RPMI7951 (cell line): ENCODE measurements around the gene GNAI2. TPM values are rescaled to one million over a fixed set of nuclear protein-coding genes. Genes with fewer than 3 reads are reported as not detected.
A peak's percentile ranks its signal among the peaks of the same experiment; 100 is the strongest.

Experiments used
- DNase-seq: peaks from one replicate; pipeline ENCODE4 v3.0.0-alpha.2; 2012; ENCODE audit warnings: low read depth
- total RNA-seq: library from RNA; depleted of rRNA; stranded (reverse); fragments of >200 nt; shearing (Covaris generic); gene quantifications from 2 replicates; pipeline ENCODE4 v1.2.3, GENCODE V29; 2014; rRNA removed

GNAI2 gene
- total RNA-seq, 1 experiment from 2014 or later: 305 TPM

DNA sequence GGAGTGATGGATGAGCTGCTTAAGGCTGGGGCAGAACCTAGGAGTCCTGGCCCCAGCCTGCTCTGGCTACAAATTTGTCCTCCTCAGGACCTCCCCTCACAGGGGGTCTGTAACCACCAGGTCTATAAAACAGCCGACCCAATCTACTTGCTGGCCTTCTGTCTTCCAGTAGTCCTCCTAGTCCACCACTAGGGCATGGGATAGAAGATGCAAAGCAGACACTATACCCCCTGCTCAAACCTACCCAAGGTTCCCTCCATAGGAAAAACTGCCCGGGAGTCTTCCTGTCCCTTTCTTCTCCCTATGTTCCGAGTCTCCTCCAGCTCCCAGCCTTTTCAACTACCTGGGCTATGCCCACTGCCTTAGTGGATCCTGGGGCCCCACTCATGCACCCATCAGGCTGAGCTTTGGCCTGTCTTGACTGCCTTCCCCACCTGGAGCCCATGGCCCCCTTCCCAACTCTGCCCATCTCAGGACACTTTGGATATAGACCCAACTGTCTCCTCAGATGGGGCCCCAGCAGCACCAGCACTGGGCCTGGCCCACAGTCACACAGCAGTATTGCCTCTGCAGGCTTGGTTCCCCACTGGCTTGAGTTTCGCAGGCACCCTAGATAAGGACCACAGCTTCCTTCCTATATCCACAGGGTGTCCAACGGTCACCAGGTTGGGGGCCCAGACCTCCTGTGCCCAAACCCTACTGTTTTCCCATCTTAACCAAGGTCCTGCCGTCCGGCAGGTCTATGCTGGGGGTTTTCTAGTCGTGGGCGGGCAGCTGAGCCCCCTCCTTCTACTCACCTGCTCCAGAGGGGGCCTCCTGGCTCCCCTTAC is 62.1 kb downstream of the GNAI2 start:
- DNase-seq: no peak

DNA sequence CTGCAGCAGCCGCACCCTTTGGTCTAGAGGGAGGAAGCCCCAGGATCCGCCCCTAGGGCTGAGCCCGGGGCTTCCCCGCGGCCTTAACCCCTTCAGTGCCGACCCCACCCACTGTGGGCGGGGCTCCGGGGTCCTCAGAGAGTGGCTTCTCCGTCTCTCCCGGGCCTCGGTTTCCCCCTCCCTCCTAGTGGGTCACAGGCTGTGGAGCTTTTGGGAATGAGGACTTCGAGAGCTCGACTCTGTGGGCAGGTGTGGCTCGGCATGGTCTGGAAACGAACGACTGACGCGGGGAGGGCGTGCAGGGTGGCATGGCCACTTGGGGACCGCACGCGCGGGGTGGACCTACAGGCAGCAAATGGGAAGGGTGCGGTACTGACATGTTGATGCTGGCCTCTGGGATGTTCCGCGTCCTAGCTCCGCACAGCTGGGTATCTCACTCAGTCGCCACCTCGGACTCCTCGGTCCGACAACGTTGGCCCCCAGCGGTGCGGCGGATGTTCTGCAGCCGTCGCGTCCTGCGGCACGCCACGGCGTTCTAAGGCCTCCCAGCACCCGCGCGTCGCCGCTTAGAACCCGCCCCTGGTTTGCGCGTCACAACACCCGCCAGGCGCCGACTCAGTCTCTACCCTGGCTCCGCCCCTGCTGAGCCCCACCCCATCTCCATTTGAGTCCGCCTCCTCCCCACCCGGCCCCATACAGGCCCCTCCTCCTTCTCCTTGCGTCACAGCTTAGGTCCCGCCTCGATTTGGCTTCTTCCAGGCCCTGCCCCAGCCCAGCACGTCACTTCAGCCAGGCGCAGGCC is 63.0 kb downstream of the GNAI2 start, which contains the start of the genes HYAL3 and NAA80:
Gene HYAL3, minus strand, starts transcription at position 570 of the 802 bp plus-strand sequence. CDS start 3,803 bp downstream, outside the sequence.
Gene NAA80, minus strand, starts transcription at position 570 of the 802 bp plus-strand sequence. CDS start 1,942 bp downstream, outside the sequence.
- DNase-seq: peak; percentile 99

DNA sequence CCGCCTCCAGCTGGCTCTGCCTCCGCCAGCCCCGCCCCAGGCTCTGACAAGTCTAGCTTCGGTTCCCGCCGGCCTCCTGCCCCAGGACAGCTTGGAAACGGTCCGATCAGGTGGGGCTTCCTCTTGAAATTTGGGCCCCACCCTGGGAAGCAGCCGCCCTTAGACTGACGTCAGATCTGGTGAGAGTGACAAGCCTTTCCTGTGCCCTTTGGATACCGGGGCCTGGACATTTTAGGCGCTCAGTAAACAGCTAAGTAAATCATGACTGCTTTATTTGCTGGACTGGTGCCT is 63.6 kb downstream of the GNAI2 start:
- DNase-seq: no peak

DNA sequence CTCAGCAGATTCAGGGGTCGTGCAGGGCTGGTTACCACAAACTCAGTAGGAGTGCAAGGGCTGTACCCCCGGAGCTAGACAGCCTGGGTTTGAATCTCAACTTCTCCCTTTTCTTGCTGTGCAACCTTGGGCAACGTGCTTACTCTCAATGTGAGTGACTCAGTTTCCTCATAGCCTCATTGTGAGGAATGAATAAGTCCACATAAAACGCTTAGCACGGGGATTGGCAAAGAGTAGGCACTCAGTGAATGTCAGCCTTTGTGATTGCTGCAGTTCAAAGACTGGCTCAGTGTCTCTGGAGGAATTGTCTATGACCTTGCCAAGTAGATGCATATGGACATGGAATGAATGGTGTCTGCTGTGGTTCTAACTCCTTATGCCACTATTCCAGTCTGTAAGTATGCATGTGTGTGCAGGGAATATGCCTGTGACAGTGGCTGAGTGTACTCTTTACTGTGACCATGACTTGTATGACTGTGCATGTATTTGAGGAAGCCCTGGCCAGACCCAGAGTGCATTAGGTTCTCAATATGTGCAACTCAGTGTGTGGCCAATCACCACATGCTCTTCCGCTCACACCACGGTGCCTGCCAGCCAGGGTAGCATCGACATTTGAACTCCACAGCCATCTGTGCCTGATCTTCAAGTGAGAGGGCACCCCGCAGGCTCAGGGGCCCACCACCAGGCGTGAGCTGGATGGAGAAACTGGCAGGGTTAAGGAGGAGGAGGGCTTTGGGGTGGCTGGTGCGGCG is 64.1 kb downstream of the GNAI2 start:
- DNase-seq: peak; percentile 40

DNA sequence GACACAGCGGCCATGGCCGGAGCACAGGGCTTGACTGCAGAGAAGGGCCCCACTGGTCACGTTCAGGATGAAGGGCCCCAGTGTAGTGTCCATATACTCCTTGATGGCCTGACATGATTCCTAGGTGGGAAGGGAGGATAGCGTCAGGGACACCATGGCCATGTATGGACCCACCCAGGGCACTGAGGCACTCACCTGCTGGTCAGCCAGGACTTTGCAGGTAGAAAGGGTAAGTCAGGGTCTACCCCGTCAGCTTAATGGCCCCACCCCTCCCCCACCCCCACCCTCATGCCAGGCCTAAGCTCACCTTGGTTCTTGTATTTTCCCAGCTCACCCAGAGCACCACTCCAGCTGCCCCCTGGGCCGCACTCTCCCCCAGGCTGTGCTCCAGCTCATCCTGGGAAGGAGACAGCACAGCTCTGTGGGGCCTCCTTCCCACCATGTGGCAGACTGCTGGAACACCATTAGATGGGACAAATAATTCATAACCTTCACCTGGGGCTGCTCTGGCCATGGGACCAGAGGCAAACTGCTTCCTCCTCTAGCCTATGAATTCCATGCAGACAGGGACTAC is 64.8 kb downstream of the GNAI2 start:
- DNase-seq: no peak

DNA sequence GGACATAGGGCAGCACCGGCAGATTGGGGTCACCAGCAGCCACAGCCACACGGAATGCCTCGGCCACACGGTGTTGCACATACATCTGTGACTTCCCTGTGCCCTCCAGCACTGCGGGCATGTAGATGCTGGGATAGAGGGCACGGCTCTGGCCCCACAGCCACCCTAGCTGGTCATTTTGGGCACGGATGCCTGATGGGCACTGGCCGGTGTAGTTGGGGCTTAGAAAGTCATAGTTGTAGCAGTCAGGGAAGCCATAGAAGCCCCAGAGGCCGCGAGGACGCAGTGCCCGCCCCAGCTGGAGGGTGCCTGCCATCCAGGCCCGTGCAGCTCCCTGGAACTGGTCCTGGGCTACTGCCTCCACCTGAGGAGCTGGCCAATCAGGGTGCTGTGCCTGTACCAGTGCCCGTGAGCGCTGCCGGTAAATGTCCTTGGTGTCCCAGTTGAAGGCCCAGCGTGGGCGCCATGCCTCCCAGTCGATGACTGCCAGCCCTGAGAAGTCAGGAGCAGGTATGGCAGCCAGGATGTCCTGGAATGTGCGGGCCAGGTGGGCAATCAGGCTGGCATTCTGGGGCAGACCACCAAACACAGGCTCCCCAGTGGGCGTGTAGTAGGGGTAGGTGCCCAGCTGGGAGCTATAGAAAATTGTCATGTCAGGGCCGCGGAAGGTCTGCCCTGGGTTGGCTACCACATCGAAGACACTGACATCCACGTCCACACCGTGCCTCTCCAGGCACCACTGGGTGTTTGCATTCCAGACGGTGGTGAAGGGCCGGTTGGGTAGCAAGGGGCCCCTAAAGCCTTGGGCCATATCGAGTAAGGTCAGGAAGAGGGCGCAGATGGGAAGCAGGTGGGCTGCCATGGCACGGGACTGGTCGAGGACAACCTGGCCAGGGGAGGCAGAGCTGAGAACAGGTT is 66.3 kb downstream of the GNAI2 start:
- DNase-seq: no peak

DNA sequence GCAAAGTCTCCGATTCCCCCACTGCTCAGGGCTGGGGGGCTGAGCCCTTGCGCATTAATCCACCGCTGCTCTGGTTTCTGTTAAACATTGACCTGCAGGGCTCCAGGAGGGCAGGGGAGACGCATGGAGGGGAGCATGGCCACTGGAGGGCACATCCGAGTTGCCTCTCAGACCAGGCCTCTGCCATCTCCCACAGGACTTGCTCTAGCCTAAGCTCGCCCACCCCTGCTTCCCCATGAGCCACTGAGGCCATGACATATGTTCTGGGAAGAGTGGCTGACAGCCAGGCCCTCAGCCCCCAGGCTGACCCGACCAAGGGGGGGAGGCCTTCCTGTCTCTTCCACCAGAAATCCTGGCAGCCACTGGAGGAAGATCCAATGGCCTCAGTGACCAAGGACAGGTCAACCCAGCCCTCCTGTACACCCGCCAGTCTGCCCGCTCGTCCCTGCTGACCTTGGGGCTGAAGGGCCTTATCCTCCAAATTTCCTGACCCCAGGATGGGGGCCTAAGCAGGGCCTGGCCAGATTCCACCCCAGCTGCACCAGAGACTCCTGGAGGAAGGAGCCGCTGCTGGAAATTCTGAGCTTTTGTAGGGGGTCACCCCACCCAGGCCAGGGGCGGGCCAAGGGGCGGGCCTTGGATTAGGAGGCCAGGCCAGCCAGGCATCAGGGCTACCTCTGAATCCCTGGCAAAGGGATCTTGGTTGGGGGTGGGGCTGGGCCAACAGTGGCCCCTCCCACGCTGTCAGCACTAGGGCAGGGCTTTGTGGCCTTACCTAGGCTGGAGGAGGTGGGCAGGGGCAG is 67.2 kb downstream of the GNAI2 start, which contains the start of gene HYAL1:
Gene HYAL1, minus strand, starts transcription at position 562 of the 803 bp plus-strand sequence. CDS start 618 bp downstream, outside the sequence.
- no peak for DNase-seq

DNA sequence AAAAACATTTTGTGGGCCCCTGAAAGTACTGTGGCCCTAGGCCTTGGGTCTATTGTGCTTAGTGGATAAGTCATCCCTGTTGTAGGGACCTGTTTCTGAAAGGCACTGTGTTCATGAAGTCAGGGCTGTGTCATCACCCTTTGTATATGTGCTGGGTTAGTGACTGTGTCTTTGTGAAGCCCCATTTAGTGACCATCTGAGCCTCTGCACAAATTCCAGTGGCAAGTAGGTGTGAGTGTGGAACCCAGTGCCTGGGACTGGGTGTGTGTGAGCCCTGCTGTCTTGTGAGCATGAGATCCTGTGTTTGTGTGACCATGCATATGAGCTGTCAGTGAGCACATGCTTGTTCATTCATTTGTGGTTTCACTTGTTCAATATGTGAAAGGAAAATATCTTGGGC is 68.6 kb downstream of the GNAI2 start:
- DNase-seq: no peak

Other genes starting within 250 kb of the GNAI2 start
- 81.7 and 108 TPM in 2 replicates for gene RBM5, start 147.3 kb upstream of the GNAI2 start, total RNA-seq
- gene SEMA3F, start 80.9 kb upstream of the GNAI2 start, total RNA-seq: 1.5 and 1.9 TPM in 2 replicates
- not detected in 2 replicates for gene GNAT1, start 44.6 kb upstream of the GNAI2 start, total RNA-seq
- not detected in 2 replicates for gene SLC38A3, start 30.9 kb upstream of the GNAI2 start, total RNA-seq
- 3.1 and 5.6 TPM in 2 replicates for gene SEMA3B, start 32.9 kb downstream of the GNAI2 start, total RNA-seq
- not detected in 2 replicates for gene LSMEM2, start 42.9 kb downstream of the GNAI2 start, total RNA-seq
- 97.9 and 116 TPM in 2 replicates for gene IFRD2, start 56.2 kb downstream of the GNAI2 start, total RNA-seq
- 11.5 and 12.0 TPM in 2 replicates for gene HYAL3, start 63.2 kb downstream of the GNAI2 start, total RNA-seq
- gene NAA80, start 63.2 kb downstream of the GNAI2 start, total RNA-seq: 14.6 and 16.1 TPM in 2 replicates
- 0.29 and 0.72 TPM in 2 replicates for gene HYAL1, start 67.4 kb downstream of the GNAI2 start, total RNA-seq
- gene HYAL2, start 86.5 kb downstream of the GNAI2 start, total RNA-seq: 42.2 and 52.3 TPM in 2 replicates
- 26.8 and 33.7 TPM in 2 replicates for gene TUSC2, start 92.0 kb downstream of the GNAI2 start, total RNA-seq
- gene RASSF1, start 104.6 kb downstream of the GNAI2 start, total RNA-seq: 51.7 and 77.8 TPM in 2 replicates
- 2.9 and 5.2 TPM in 2 replicates for gene ZMYND10, start 109.5 kb downstream of the GNAI2 start, total RNA-seq
- gene NPRL2, start 114.6 kb downstream of the GNAI2 start, total RNA-seq: 26.2 and 35.7 TPM in 2 replicates
- gene CYB561D2, start 114.7 kb downstream of the GNAI2 start, total RNA-seq: 39.7 and 49.1 TPM in 2 replicates
- 42.5 and 45.4 TPM in 2 replicates for gene TMEM115, start 123.3 kb downstream of the GNAI2 start, total RNA-seq